A673 (cell line): ENCODE measurements around the gene DSTN. TPM values are rescaled to one million over a fixed set of nuclear protein-coding genes. Genes with fewer than 3 reads are reported as not detected.

ENCODE experiments used
- total RNA-seq: library from RNA; stranded (reverse); gene quantifications from 2 replicates; pipeline ENCODE4 v1.2.3, GENCODE V29; 2021

DSTN gene
- total RNA-seq, 1 experiment from 2014 or later, result 159 TPM

Other genes with a start within 250 kb of the DSTN start
- 6.1 and 7.4 TPM in 2 replicates for gene BFSP1, start 38.7 kb upstream of the DSTN start, total RNA-seq
- 75.9 and 82.8 TPM in 2 replicates for gene RRBP1, start 112.2 kb downstream of the DSTN start, total RNA-seq
- gene BANF2, start 129.9 kb downstream of the DSTN start, total RNA-seq, result not detected in 2 replicates